Mesendoderm (in vitro differentiated cells): ENCODE results near the gene RNU2-63P.
"Not testable (repeated sequence)": the region's sequence is repeated elsewhere in the genome, so short reads cannot be mapped to it uniquely, and the experiment has no call there.

Source experiments
- DNase-seq: peaks from one replicate; pipeline ENCODE4 v3.0.0; 2013
- H2AK5ac ChIP-seq: 2 replicates; pipeline ENCODE4 v1.6.1; 2013; ENCODE audit warnings: low read length, inconsistent platforms
- H2BK120ac ChIP-seq: 2 replicates; pipeline ENCODE4 v1.6.1; 2013; ENCODE audit warnings: low read depth, mild to moderate bottlenecking, low read length, moderate library complexity, mixed read lengths
- H2BK15ac ChIP-seq: replicated peaks from 2 replicates; pipeline ENCODE4 v1.6.1; 2013; ENCODE audit warnings: low read depth, mild to moderate bottlenecking, moderate library complexity
- H2BK5ac ChIP-seq: 2 replicates; pipeline ENCODE4 v1.6.1; 2013; ENCODE audit warnings: low read length, inconsistent platforms
- H3K18ac ChIP-seq: 2 replicates; pipeline ENCODE4 v1.6.1; 2013; ENCODE audit warnings: mild to moderate bottlenecking, low read length, mixed read lengths
- H3K23ac ChIP-seq: one replicate; pipeline ENCODE4 v1.6.1; 2013; ENCODE audit warnings: low read length
- H3K27ac ChIP-seq: 2 replicates; pipeline ENCODE4 v1.5.1; 2013; ENCODE audit warnings: low read depth, mild to moderate bottlenecking, inconsistent platforms, low read length, moderate library complexity
- H3K27me3 ChIP-seq: 2 replicates; pipeline ENCODE4 v1.6.1; 2013; ENCODE audit warnings: low read length, control low read depth, mild to moderate bottlenecking, inconsistent platforms; ENCODE audit not compliant: insufficient read depth, poor library complexity
- H3K36me3 ChIP-seq: 2 replicates; pipeline ENCODE4 v1.6.1; 2013; ENCODE audit warnings: low read length, inconsistent platforms; ENCODE audit not compliant: control insufficient read depth, insufficient read depth
- H3K4ac ChIP-seq: one replicate; pipeline ENCODE4 v1.6.1; 2013; ENCODE audit warnings: low read depth, mild to moderate bottlenecking, low read length, moderate library complexity
- H3K4me1 ChIP-seq: 2 replicates; pipeline ENCODE4 v1.6.1; 2013; ENCODE audit warnings: low read depth, low read length, inconsistent platforms; ENCODE audit not compliant: control insufficient read depth
- H3K4me2 ChIP-seq: 2 replicates; pipeline ENCODE4 v1.6.1; 2013; ENCODE audit warnings: low read length
- H3K4me3 ChIP-seq: 2 replicates; pipeline ENCODE4 v1.5.1; 2013; ENCODE audit warnings: mild to moderate bottlenecking, low read length
- H3K56ac ChIP-seq: one replicate; pipeline ENCODE4 v1.6.1; 2013; ENCODE audit warnings: low read length
- H3K79me1 ChIP-seq: 2 replicates; pipeline ENCODE4 v1.6.1; 2013; ENCODE audit warnings: low read length, inconsistent platforms
- H3K79me2 ChIP-seq: 2 replicates; pipeline ENCODE4 v1.6.1; 2013; ENCODE audit warnings: mild to moderate bottlenecking, low read length; ENCODE audit not compliant: control insufficient read depth, insufficient read depth
- H3K9ac ChIP-seq: 2 replicates; pipeline ENCODE4 v1.6.1; 2013; ENCODE audit warnings: low read length, inconsistent platforms
- H4K5ac ChIP-seq: one replicate; pipeline ENCODE4 v1.6.1; 2013; ENCODE audit warnings: low read length
- H4K8ac ChIP-seq: one replicate; pipeline ENCODE4 v1.6.1; 2013; ENCODE audit warnings: low read depth, mild to moderate bottlenecking, control low read depth, low read length, moderate library complexity
- WGBS: extraction: QIAGEN DNeasy Blood & Tissue Kit; methylation state at CpG from one replicate; pipeline ENCODE4 v1.1.7; 2013; ENCODE audit warnings: low lambda C conversion rate, missing lambda C conversion rate; ENCODE audit not compliant: insufficient coverage; ENCODE audit errors: extremely low coverage; 5-methylcytosine and 5-hydroxymethylcytosine counted together

The RNU2-63P gene

GRCh38 chr2:87992569-87992968 lies 23.8 kb downstream of the RNU2-63P start:
- H4K8ac ChIP-seq, H3K27me3 ChIP-seq, H2AK5ac ChIP-seq, H3K4ac ChIP-seq, H3K4me1 ChIP-seq, H3K27ac ChIP-seq, H3K56ac ChIP-seq, H3K23ac ChIP-seq, H2BK15ac ChIP-seq, DNase-seq, H3K79me2 ChIP-seq, H3K4me2 ChIP-seq, H4K5ac ChIP-seq, H2BK120ac ChIP-seq, H3K9ac ChIP-seq, H2BK5ac ChIP-seq, H3K79me1 ChIP-seq, H3K18ac ChIP-seq, H3K4me3 ChIP-seq, H3K36me3 ChIP-seq: not testable (repeated sequence)
- whole genome bisulfite sequencing, result no CpG with 5 or more reads among the region's 3 CpGs

GRCh38 chr2:87987473-87987872 lies 28.9 kb downstream of the RNU2-63P start:
- not testable (repeated sequence) for H2BK15ac ChIP-seq, H3K18ac ChIP-seq, H4K8ac ChIP-seq, H3K4me3 ChIP-seq, H4K5ac ChIP-seq, H3K4me1 ChIP-seq, H3K27me3 ChIP-seq, H3K27ac ChIP-seq, H3K36me3 ChIP-seq, H2AK5ac ChIP-seq, H2BK5ac ChIP-seq, H3K23ac ChIP-seq, H3K79me1 ChIP-seq, DNase-seq, H3K79me2 ChIP-seq, H3K4me2 ChIP-seq, H2BK120ac ChIP-seq, H3K9ac ChIP-seq, H3K4ac ChIP-seq, H3K56ac ChIP-seq
- WGBS, result no CpG with 5 or more reads among the region's 1 CpG

- no CpG with 5 or more reads among the region's 5 CpGs for WGBS
- not testable (repeated sequence) for H3K27ac ChIP-seq, H3K79me1 ChIP-seq, H3K18ac ChIP-seq, H2BK5ac ChIP-seq, H3K4me1 ChIP-seq, H3K27me3 ChIP-seq, H3K4me2 ChIP-seq, H3K4me3 ChIP-seq, H2BK15ac ChIP-seq, H3K9ac ChIP-seq, H3K79me2 ChIP-seq, DNase-seq, H3K23ac ChIP-seq, H3K36me3 ChIP-seq, H4K8ac ChIP-seq, H2BK120ac ChIP-seq, H3K4ac ChIP-seq, H2AK5ac ChIP-seq, H4K5ac ChIP-seq, H3K56ac ChIP-seq
These were observed 30.4 kb downstream of the RNU2-63P start for GRCh38 chr2:87985902-87986301.

GRCh38 chr2:87981182-87981581 lies 35.2 kb downstream of the RNU2-63P start:
- not testable (repeated sequence) for H3K4me3 ChIP-seq, H2BK5ac ChIP-seq, H3K56ac ChIP-seq, H3K27me3 ChIP-seq, H2BK120ac ChIP-seq, H3K36me3 ChIP-seq, H3K27ac ChIP-seq, H3K4me2 ChIP-seq, H3K9ac ChIP-seq, H2BK15ac ChIP-seq, DNase-seq, H3K23ac ChIP-seq, H3K18ac ChIP-seq, H3K4me1 ChIP-seq, H3K79me1 ChIP-seq, H4K8ac ChIP-seq, H2AK5ac ChIP-seq, H3K4ac ChIP-seq, H3K79me2 ChIP-seq, H4K5ac ChIP-seq
- no CpG with 5 or more reads among the region's 3 CpGs for WGBS

- H3K36me3 ChIP-seq, H3K27ac ChIP-seq: not testable (repeated sequence)
- whole genome bisulfite sequencing, result no CpG with 5 or more reads among the region's 17 CpGs
These were observed 44.0 kb downstream of the RNU2-63P start for GRCh38 chr2:87972385-87972784.

More at GRCh38 chr2:87972385-87972784, 44.0 kb downstream of the RNU2-63P start:
- H3K23ac ChIP-seq, H2AK5ac ChIP-seq, H3K4me2 ChIP-seq, H2BK5ac ChIP-seq, DNase-seq, H2BK120ac ChIP-seq, H3K79me1 ChIP-seq, H3K9ac ChIP-seq, H3K4me3 ChIP-seq, H3K18ac ChIP-seq, H2BK15ac ChIP-seq, H3K27me3 ChIP-seq, H4K5ac ChIP-seq, H3K79me2 ChIP-seq, H3K56ac ChIP-seq, H3K4me1 ChIP-seq, H3K4ac ChIP-seq, H4K8ac ChIP-seq: not testable (repeated sequence)
